ENCODE results near the gene MATN3. TPM values are rescaled to one million over a fixed set of nuclear protein-coding genes. Genes with fewer than 3 reads are reported as not detected.

MATN3 gene
- total RNA-seq, 4 donors from 2014 or later: 0.28 to 9.1 (median 1.5) TPM

DNA sequence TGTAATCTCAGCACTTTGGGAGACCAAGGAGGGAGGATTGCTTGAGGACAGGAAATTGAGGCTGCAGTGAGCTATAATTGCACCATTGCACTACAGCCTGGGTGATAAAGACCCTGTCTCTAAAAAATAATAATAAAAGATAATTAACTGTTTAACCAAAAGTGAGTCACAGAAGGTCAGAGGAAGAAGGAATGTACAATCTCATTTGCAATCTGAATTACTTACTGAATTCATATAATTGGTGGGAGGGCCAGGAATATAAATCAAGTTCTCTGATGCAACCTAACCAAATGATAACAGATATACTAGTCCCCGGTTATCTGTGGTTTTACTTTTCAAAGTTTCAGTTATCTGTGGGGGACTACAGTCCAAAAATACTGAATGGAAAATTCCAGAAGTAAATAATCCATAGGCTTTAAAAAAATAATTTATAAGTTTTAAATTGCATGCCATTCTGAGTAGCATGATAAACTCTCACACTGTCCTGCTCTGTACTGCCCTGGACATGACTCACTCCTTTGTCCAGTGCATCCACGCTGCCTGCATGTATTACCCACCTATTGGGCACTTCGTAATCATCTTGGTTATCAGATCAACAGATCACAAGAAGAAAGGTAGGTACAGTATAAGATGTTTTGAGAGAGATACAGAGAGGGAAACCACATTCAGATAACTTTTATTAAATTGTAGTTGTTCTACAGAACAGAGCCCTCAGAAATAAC lies 12.8 kb upstream of the MATN3 start:
- no peak for ATAC-seq (ENCODE audit: low FRiP score)
- TF ChIP-seq, protein P1, sequence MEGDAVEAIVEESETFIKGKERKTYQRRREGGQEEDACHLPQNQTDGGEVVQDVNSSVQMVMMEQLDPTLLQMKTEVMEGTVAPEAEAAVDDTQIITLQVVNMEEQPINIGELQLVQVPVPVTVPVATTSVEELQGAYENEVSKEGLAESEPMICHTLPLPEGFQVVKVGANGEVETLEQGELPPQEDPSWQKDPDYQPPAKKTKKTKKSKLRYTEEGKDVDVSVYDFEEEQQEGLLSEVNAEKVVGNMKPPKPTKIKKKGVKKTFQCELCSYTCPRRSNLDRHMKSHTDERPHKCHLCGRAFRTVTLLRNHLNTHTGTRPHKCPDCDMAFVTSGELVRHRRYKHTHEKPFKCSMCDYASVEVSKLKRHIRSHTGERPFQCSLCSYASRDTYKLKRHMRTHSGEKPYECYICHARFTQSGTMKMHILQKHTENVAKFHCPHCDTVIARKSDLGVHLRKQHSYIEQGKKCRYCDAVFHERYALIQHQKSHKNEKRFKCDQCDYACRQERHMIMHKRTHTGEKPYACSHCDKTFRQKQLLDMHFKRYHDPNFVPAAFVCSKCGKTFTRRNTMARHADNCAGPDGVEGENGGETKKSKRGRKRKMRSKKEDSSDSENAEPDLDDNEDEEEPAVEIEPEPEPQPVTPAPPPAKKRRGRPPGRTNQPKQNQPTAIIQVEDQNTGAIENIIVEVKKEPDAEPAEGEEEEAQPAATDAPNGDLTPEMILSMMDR (IDR thresholded peaks at IDR 0.05): no peak
- DNase-seq (ENCODE audit: low spot score): no peak

DNA sequence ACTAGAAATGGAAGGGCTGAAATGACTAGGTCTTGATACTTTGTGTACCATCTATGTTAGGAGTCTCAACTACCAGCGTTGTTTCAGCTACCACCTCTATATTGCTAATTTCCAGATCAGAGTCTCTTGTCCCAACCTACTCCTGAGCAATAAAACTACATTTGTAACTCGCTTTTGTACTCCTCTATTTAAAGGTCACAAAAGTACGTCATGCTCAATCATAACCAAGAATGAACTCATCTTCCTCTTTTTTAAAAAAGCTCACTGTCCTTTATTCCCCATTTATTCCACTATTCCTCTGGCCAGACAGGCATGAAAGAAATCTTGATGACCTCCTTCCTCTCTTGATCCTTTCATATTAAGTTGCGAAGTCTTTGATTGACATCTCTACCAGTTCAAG lies 11.2 kb upstream of the MATN3 start:
- TF ChIP-seq, protein P1 (IDR thresholded peaks at IDR 0.05): no peak
- no peak for DNase-seq (ENCODE audit: low spot score)
- ATAC-seq (ENCODE audit: low FRiP score): no peak

DNA sequence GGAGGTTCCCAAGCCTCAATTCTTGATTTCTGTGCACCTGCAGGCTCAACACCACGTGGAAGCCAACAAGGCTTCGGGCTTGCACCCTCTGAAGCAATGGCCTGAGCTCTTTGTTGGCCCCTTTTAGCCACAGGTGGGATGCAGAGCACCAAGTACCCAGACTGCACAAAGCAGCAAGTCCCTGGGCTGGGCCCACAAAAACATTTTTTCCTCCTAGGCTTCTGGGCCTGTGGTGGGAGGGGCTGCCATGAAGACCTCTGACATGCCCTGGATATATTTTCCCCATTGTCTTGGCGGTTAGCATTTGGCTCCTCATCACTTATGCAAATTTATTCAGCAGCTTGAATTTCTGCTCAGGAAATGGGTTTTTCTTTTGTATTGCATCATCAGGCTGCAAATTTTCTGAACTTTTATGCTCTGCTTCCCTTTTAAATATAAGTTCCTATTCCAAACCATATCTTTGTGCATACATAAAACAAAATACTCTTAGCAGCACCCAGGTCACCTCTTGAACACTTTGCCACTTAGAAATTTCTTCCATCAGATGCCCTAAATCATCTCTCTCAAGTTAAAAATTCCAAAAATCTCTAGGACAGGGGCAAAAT lies 9.0 kb upstream of the MATN3 start:
- TF ChIP-seq, protein P1 (IDR thresholded peaks at IDR 0.05): no peak
- DNase-seq (ENCODE audit: low spot score) (no peak), ATAC-seq (ENCODE audit: low FRiP score) (no peak)

DNA sequence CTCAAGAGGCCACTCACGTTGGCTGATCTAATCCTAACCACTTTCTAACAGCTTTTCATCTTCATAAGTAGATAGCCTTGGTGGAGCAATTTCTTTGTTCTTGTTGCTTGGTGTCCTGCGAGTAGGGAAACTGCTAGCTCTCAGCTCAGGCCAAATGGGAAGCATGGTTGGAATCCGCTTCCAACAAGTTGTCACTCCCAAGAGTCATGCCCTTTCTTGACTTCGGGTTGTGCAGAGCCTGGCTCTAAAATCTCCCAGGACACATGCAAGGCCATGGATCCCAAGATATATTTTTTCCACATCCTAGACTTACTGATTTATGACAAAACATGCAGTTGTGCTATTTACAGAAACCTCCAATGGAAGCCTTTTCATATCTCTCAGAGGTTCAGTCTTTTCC lies 7.3 kb upstream of the MATN3 start:
- no peak for DNase-seq (ENCODE audit: low spot score)
- TF ChIP-seq, protein P1 (IDR thresholded peaks at IDR 0.05): no peak
- ATAC-seq (ENCODE audit: low FRiP score): no peak

- TF ChIP-seq, protein P1 (IDR thresholded peaks at IDR 0.05): no peak
- DNase-seq (ENCODE audit: low spot score) (no peak), ATAC-seq (ENCODE audit: low FRiP score) (no peak)
These were observed 6.2 kb upstream of the MATN3 start for GRCh38 chr2:20018601-20019152.

DNA sequence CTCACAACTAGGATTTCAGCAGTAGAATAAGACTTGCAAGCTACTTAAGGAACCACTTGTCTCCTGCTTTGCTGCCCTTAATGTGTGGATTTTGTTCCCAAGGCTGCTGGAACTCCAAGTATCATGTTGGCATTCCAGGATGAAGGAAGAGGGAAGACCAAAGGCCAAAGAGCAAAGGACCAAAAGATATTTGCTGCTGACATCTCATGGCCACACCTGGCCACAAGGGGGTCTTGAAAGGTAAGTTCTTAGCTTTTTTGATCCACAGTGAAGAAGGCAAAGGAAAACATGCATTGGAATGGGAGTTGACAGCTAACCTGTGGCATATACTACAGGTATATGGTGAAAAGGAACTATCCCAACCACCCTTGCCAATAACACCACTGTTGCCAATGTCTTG lies 3.9 kb upstream of the MATN3 start:
- no peak for ATAC-seq (ENCODE audit: low FRiP score)
- TF ChIP-seq, protein P1 (IDR thresholded peaks at IDR 0.05): no peak
- DNase-seq (ENCODE audit: low spot score): no peak

Measured in omental fat pad (tissue), 4 donors.